T-helper 17 cell (primary cell): ENCODE measurements around the gene AGTPBP1. TPM values are rescaled to one million over a fixed set of nuclear protein-coding genes. Genes with fewer than 3 reads are reported as not detected.
"Not testable (repeated sequence)": the region's sequence is repeated elsewhere in the genome, so short reads cannot be mapped to it uniquely, and the experiment has no call there.

Source experiments
- ATAC-seq: fragments of 150-1000 bp; cut with Tn5 transposase; 2 replicates; pipeline ENCODE4 v1.10.0; 2021; ENCODE audit warnings: mild to moderate bottlenecking, moderate library complexity
- DNase-seq, 3 donors: peaks; one replicate each; pipeline versions ENCODE4 v3.0.0 to v3.0.0-alpha.2; 2020 to 2021
- H3K9me3 ChIP-seq: one replicate; pipeline ENCODE4 v1.7.0; 2013; ENCODE audit warnings: low read length, mild to moderate bottlenecking; ENCODE audit not compliant: control insufficient read depth, poor library complexity, severe bottlenecking
- H3K27ac Mint-ChIP-seq: one replicate; pipeline ENCODE4 v1.8.0; 2022; ENCODE audit warnings: mild to moderate bottlenecking, moderate library complexity, mixed read lengths
- H3K27me3 Mint-ChIP-seq: one replicate; pipeline ENCODE4 v1.8.0; 2022; ENCODE audit warnings: mixed read lengths
- H3K36me3 Mint-ChIP-seq: one replicate; pipeline ENCODE4 v1.8.0; 2022; ENCODE audit warnings: low read depth, mixed read lengths
- H3K4me1 Mint-ChIP-seq: one replicate; pipeline ENCODE4 v1.8.0; 2022; ENCODE audit warnings: mild to moderate bottlenecking, mixed read lengths
- H3K4me3 Mint-ChIP-seq: one replicate; pipeline ENCODE4 v1.8.0; 2022; ENCODE audit warnings: mild to moderate bottlenecking, moderate library complexity, mixed read lengths
- total RNA-seq, 4 donors: library from RNA in 2 of 4; stranded (reverse) in 2 of 4; gene quantifications; one replicate each; pipeline ENCODE4 v1.2.3 and lab custom pipeline; 2022 to 2026

AGTPBP1 gene
- total RNA-seq, 2 donors from 2014 or later = 51.8 to 62.4 TPM

DNA sequence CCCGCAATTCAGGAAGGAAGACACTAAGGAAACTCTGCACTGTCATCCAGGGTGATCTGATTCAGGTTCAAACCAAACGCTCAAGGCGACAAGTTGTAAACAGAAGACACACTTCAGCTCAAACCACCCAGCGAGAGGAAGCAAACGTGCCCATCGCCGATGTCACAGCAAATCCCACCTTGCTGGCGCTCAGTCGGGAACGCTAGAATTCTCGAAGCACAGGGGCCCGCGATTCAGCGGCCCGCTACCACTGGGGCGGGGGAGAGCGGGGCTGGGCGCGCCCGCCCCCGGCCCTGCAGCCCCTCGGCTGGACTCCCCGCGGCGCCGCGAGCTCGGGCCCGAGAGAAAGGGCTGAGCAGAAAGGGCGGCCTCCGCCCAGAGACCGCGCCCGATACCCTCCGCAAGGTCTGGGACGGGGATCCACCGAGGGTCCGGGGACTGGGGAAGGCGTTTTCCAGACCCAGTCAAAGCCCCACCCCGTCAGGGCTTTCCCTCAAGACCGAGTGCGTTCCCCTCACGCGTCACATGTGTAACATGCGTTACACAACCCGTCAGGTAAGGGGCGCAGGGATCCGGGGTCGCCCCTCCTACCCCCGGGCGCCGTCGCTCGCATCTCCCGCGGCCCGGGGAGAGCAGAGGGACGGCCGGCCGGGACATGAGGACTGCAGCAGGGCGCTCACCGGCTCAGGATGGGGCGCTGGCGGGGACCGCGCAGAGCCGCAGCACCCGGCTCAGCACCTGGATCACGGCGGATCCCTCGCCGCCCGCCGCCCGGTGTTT, 469 bp downstream of the AGTPBP1 start:
- Mint-ChIP-seq H3K4me1 (peaks cover 25% of the 10 kb centered on the region), H3K27ac (peak overlapping the region; percentile 89), H3K27me3 (peaks cover 17% of the 10 kb centered on the region), H3K4me3 (peak overlapping the region; percentile 94), H3K36me3 (no peaks in the 10 kb centered on the region)
- no peaks in the 10 kb centered on the region for H3K9me3 ChIP-seq
- ATAC-seq (peak; percentile 71), DNase-seq (peak; percentile 57 to 72 (median 65))

- peaks cover 12% of the 10 kb centered on the region for H3K27me3 Mint-ChIP-seq
- peak overlapping the region; percentile 94 for H3K4me3 Mint-ChIP-seq
- no peaks in the 10 kb centered on the region for H3K9me3 ChIP-seq
- no peak for DNase-seq
- peaks cover 25% of the 10 kb centered on the region for H3K4me1 Mint-ChIP-seq
- no peak for ATAC-seq
- H3K27ac Mint-ChIP-seq = peak overlapping the region; percentile 89
- H3K36me3 Mint-ChIP-seq = no peaks in the 10 kb centered on the region
These were observed 1.0 kb downstream of the AGTPBP1 start for GRCh38 chr9:85740787-85741094.

DNA sequence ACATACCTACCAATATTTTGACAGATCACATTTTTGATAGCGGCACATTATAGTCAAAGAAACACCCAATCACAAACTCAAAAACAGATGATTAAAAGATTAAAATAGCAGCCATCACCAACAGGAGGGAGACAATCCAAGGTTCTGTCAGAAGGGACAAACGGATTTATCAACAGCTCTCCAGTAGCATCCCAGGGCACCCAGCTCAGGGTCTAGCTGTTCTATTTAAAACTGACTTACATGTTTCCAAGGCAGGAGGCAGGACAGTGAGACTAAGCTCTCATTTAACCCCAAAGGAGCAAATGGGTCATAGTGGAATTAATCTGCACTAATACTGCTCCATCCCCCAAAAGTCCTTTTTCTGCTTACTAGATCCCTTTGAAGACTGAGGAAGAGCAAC, 3.2 kb downstream of the AGTPBP1 start:
- Mint-ChIP-seq H3K27me3 (peaks cover 2% of the 10 kb centered on the region), H3K36me3 (peaks cover 2% of the 10 kb centered on the region), H3K4me1 (peaks cover 32% of the 10 kb centered on the region), H3K27ac (no peak overlapping the region), H3K4me3 (no peak overlapping the region)
- ATAC-seq = no peak
- no peak for DNase-seq
- H3K9me3 ChIP-seq = no peaks in the 10 kb centered on the region

DNA sequence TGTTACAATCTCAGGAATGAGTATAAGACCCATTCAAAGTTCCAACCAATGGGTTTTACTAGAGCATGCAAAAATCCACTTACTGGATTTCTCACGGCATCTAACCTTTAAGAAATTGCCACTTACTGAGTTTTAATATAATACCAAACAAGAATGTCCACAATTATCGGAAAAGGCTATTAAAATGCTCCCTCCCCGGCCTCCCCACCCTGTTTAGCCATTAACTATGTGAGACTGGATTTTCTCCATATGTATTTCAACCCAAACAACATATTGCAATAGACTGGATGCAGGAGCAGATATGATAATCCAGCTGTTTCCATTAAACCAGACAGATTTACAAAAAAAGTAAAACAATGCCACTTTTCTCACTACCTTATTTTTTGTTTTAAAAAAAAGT, 4.1 kb downstream of the AGTPBP1 start:
- H3K4me1 Mint-ChIP-seq = peaks cover 37% of the 10 kb centered on the region
- H3K27ac Mint-ChIP-seq = no peak overlapping the region
- no peak overlapping the region for H3K4me3 Mint-ChIP-seq
- H3K27me3 Mint-ChIP-seq = no peaks in the 10 kb centered on the region
- ATAC-seq (no peak), DNase-seq (no peak)
- H3K9me3 ChIP-seq = no peaks in the 10 kb centered on the region
- H3K36me3 Mint-ChIP-seq = peaks cover 2% of the 10 kb centered on the region

DNA sequence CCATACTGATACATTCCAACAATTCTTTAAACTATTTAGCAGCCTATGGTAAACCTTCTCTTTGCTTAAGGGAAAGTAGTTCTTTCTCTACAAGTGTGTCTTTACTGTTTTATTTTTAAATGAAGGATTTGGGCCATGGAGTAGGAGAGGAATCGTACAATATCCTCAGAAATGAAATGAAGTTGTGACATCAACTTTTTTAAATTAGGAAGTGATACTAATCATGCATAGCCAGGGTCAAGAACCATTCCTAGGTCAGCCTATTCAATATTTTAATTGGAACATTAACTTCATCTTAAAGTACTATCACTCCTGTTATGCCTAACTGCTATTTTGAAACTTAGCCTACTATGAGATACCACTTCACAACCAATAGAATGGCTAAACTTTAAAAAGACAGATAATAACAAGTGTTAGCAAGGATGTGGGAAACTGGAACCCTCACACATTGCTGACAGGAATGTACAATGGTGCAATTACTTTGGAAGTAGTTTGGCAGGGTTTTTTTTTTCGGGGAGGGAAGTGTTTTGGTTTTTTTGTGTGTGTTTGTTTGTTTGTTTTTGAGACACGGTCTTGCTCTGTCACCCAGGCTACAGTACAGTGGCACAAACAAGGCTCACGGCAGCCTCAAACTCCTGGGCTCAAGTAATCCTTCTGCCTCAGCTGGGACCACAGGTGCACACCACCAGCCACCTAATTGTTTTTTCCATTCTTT, 10.7 kb downstream of the AGTPBP1 start:
- H3K4me3 Mint-ChIP-seq = no peak overlapping the region
- no peaks in the 10 kb centered on the region for H3K9me3 ChIP-seq
- H3K36me3 Mint-ChIP-seq = peaks cover 2% of the 10 kb centered on the region
- peaks cover 38% of the 10 kb centered on the region for H3K4me1 Mint-ChIP-seq
- no peak for ATAC-seq
- DNase-seq = no peak
- no peaks in the 10 kb centered on the region for H3K27me3 Mint-ChIP-seq
- no peak overlapping the region for H3K27ac Mint-ChIP-seq

DNA sequence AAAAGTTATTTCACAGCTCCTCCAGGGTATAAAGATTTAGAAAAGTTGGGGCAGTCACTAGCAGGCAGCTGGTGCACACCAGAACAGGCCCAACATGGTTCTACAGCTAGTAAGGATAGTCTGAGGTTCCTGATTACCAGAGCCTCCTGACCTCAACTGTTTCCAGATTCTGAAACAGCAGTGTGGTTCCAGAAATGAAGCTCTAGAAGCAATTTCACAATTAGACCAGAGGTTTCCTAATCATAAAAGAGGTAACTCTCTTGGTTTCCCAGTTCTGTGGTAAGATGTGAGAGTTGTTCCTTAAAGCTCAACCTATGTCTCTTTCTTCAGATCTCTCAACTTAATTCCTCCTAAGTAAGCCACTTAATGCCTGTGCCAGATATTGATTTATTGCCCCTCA, 11.9 kb downstream of the AGTPBP1 start:
- peaks cover 2% of the 10 kb centered on the region for H3K36me3 Mint-ChIP-seq
- no peaks in the 10 kb centered on the region for H3K9me3 ChIP-seq
- peaks cover 36% of the 10 kb centered on the region for H3K4me1 Mint-ChIP-seq
- DNase-seq (no peak), ATAC-seq (no peak)
- H3K27me3 Mint-ChIP-seq = no peaks in the 10 kb centered on the region
- peak overlapping the region; percentile 9 for H3K4me3 Mint-ChIP-seq
- H3K27ac Mint-ChIP-seq = peak overlapping the region; percentile 9

DNA sequence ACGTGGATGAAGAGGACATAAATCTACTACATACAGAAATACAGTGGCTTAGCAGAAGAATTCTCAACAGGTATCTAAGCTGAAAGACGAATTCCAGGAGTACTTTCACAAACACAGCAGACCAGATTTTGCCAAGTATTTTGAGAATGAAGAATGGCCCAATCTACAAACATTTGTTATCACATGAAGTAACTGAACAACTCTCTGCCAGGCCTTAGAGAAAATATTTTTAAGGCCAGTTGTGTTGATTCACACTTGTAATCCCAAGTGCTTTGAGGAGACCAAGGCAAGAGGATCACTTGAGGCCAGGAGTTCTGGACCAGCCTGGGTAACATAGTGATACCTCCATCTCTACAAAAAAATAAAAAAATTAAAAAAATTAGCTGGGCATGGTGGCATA, 14.3 kb downstream of the AGTPBP1 start:
- ATAC-seq = no peak
- peak overlapping the region; percentile 19 for H3K27ac Mint-ChIP-seq
- H3K36me3 Mint-ChIP-seq = no peaks in the 10 kb centered on the region

GRCh38 chr9:85726737-85727136, 15.0 kb downstream of the AGTPBP1 start:
- Mint-ChIP-seq H3K4me1 (peaks cover 35% of the 10 kb centered on the region), H3K27ac (peak overlapping the region; percentile 19)

More for the DNA sequence above, 14.3 kb downstream of the AGTPBP1 start:
- Mint-ChIP-seq H3K4me1 (peaks cover 38% of the 10 kb centered on the region), H3K4me3 (no peak overlapping the region), H3K27me3 (no peaks in the 10 kb centered on the region)
- DNase-seq = no peak
- no peaks in the 10 kb centered on the region for H3K9me3 ChIP-seq

GRCh38 chr9:85723215-85723614, 18.5 kb downstream of the AGTPBP1 start:
- peak; percentile 13 to 40 (median 23) for DNase-seq
- peak overlapping the region; percentile 52 for H3K4me3 Mint-ChIP-seq
- H3K4me1 Mint-ChIP-seq = peaks cover 30% of the 10 kb centered on the region
- no peaks in the 10 kb centered on the region for H3K9me3 ChIP-seq
- peak; percentile 88 for ATAC-seq
- peak overlapping the region; percentile 90 for H3K27ac Mint-ChIP-seq
- no peaks in the 10 kb centered on the region for H3K36me3 Mint-ChIP-seq
- no peaks in the 10 kb centered on the region for H3K27me3 Mint-ChIP-seq

More at GRCh38 chr9:85726737-85727136, 15.0 kb downstream of the AGTPBP1 start:
- ATAC-seq (no peak), DNase-seq (no peak)
- H3K36me3 Mint-ChIP-seq = no peaks in the 10 kb centered on the region
- H3K9me3 ChIP-seq = no peaks in the 10 kb centered on the region
- H3K4me3 Mint-ChIP-seq = no peak overlapping the region
- H3K27me3 Mint-ChIP-seq = no peaks in the 10 kb centered on the region

DNA sequence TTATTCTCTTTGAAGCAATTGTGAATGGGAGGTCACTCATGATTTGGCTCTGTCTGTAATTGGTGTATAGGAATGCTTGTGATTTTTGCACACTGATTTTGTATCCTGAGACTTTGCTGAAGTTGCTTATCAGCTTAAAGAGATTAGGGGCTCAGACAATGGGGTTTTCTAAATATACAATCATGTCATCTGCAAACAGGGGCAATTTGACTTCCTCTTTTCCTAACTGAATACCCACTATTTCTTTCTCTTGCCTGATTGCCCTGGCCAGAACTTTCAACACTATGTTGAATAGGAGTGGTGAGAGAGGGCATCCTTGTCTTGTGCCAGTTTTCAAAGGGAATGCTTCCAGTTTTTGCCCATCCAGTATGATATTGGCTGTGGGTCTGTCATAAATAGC, 22.3 kb downstream of the AGTPBP1 start:
- not testable (repeated sequence) for H3K36me3 Mint-ChIP-seq, H3K27ac Mint-ChIP-seq, H3K4me3 Mint-ChIP-seq, DNase-seq, H3K27me3 Mint-ChIP-seq, H3K9me3 ChIP-seq, ATAC-seq
- peaks cover 43% of the 10 kb centered on the region for H3K4me1 Mint-ChIP-seq

GRCh38 chr9:85717818-85718217, 23.9 kb downstream of the AGTPBP1 start:
- not testable (repeated sequence) for H3K9me3 ChIP-seq, H3K36me3 Mint-ChIP-seq, ATAC-seq, H3K4me3 Mint-ChIP-seq, H3K27me3 Mint-ChIP-seq, DNase-seq, H3K27ac Mint-ChIP-seq
- peaks cover 34% of the 10 kb centered on the region for H3K4me1 Mint-ChIP-seq

DNA sequence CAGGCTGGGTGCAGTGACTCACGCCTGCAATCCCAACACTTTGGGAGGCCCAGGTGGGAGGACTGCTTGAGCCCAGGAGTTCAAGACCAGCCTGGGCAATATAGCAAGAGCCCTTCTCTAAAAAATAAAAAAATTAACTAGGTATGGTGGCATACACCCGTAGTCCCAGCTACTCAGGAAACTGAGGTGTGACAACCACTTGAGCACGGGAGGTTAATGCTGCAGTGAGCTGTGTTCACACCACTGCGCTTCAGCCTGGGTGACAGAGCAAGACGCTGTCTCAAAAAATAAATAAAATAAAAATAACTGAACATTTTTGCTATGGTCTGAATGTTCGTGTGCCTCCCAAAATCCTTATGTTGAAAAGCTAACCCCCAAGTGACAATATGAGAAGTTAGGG, 24.5 kb downstream of the AGTPBP1 start:
- DNase-seq (no peak), ATAC-seq (no peak)
- H3K4me1 Mint-ChIP-seq = peaks cover 31% of the 10 kb centered on the region
- no peaks in the 10 kb centered on the region for H3K9me3 ChIP-seq
- H3K27me3 Mint-ChIP-seq = no peaks in the 10 kb centered on the region
- no peak overlapping the region for H3K4me3 Mint-ChIP-seq
- no peaks in the 10 kb centered on the region for H3K36me3 Mint-ChIP-seq
- peak overlapping the region; percentile 12 for H3K27ac Mint-ChIP-seq

GRCh38 chr9:85716031-85716877, 25.5 kb downstream of the AGTPBP1 start:
- H3K9me3 ChIP-seq = no peaks in the 10 kb centered on the region
- Mint-ChIP-seq H3K4me1 (peaks cover 31% of the 10 kb centered on the region), H3K36me3 (no peaks in the 10 kb centered on the region), H3K4me3 (peak overlapping the region; percentile 15), H3K27ac (peak overlapping the region; percentile 12), H3K27me3 (no peaks in the 10 kb centered on the region)
- ATAC-seq (peak; percentile 25), DNase-seq (no peak)
